HUES48 (cell line): ENCODE measurements around the gene IFNL2.
"Not testable (repeated sequence)": the region's sequence is repeated elsewhere in the genome, so short reads cannot be mapped to it uniquely, and the experiment has no call there.

Source experiments
- H3K27ac ChIP-seq: one replicate; pipeline ENCODE4 v1.7.0; 2013; ENCODE audit warnings: low read depth, low read length, inconsistent platforms
- H3K27me3 ChIP-seq: 2 replicates; pipeline ENCODE4 v1.6.1; 2013; ENCODE audit warnings: mild to moderate bottlenecking, low read length; ENCODE audit not compliant: control insufficient read depth, insufficient read depth
- H3K36me3 ChIP-seq: 2 replicates; pipeline ENCODE4 v1.6.1; 2013; ENCODE audit warnings: low read length; ENCODE audit not compliant: control insufficient read depth, insufficient read depth
- H3K4me1 ChIP-seq: 2 replicates; pipeline ENCODE4 v1.6.1; 2013; ENCODE audit warnings: mild to moderate bottlenecking, low read length; ENCODE audit not compliant: control insufficient read depth, insufficient read depth
- H3K4me3 ChIP-seq: 2 replicates; pipeline ENCODE4 v1.5.1; 2013; ENCODE audit warnings: mild to moderate bottlenecking, low read depth, low read length
- H3K9ac ChIP-seq: 2 replicates; pipeline ENCODE4 v1.6.1; 2013; ENCODE audit warnings: mild to moderate bottlenecking, low read depth, low read length, moderate library complexity
- H3K9me3 ChIP-seq: 2 replicates; pipeline ENCODE4 v1.6.1; 2013; ENCODE audit warnings: low read length; ENCODE audit not compliant: control insufficient read depth, insufficient read depth

The IFNL2 gene

DNA sequence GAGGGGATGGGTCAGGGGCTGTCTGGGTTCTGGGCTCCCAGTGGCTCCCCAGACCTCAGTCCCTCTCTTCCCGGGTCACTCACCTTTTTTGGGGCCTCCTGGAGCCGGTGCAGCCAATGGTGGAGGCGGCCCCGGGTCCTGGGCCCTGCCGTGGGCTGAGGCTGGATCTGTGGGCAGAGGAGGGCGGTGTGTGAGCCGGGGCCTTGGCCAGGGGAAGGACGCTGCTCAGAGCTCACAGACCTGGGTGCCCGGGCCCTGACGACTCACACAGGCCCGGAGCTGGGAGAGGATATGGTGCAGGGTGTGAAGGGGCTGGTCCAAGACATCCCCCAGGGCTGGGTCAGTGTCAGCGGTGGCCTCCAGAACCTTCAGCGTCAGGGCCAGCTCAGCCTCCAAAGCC, 24.5 kb upstream of the IFNL2 start:
- not testable (repeated sequence) for H3K9ac ChIP-seq, H3K4me1 ChIP-seq, H3K27ac ChIP-seq, H3K4me3 ChIP-seq, H3K36me3 ChIP-seq, H3K9me3 ChIP-seq
- H3K27me3 ChIP-seq, result peaks cover 29% of the 10 kb centered on the region

DNA sequence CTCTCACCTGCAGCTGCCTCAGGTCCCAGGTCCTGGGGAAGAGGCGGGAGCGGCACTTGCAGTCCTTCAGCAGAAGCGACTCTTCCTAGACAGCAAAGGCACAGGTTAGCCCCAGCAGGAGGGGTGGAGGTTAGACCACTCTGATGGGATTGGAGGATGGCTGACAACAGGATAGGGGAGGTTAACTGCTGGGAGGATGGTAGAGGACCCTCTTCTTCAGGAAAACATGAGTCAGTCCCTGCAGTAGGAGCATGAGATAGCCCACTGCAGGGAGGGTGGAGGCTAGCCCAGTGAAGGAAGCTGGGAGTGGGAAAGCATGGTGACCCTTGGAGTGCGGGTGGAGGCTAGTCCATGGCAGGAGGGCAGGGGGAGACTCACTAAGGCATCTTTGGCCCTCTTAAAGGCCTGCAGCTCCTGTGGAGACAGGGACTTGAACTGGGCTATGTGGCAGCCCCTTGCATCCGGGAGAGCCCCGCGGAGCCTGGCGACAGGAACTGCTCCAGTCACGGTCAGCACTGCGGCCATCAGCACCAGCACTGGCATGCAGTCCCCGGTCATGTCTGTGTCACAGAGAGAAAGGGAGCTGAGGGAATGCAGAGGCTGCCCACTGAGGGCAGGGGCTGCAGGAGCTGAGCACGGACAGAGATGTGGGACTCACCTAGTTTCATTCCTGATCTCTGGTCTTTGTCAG, 23.6 kb upstream of the IFNL2 start, which contains the start of gene IFNL3:
Gene IFNL3, minus strand, starts transcription at position 597 of the 691 bp plus-strand sequence. Its CDS starts 39 bp downstream, at position 558.
- not testable (repeated sequence) for H3K4me1 ChIP-seq, H3K9me3 ChIP-seq, H3K4me3 ChIP-seq, H3K9ac ChIP-seq, H3K27ac ChIP-seq, H3K36me3 ChIP-seq
- peaks cover 30% of the 10 kb centered on the region for H3K27me3 ChIP-seq

DNA sequence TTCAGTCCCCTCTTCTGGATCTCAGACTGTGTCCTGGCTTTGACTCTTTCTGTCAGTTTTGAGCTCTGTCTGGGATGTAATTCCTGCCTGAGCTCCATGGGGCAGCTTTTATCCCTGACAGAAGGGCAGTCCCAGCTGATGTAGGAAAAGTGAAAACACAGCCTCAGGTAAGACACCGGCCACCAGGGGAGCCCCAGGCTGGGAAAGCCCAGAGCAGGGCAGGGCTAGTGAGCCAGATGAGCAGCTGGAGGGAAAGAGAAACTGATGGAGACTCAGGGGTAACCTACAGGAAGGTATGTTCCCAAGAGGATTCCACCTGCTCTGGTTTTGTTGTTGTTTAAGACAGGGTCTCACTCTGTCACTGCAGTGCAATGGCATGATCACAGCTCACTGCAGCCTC, 23.0 kb upstream of the IFNL2 start:
- H3K4me3 ChIP-seq, H3K36me3 ChIP-seq, H3K9me3 ChIP-seq, H3K4me1 ChIP-seq, H3K9ac ChIP-seq, H3K27ac ChIP-seq: not testable (repeated sequence)
- H3K27me3 ChIP-seq, result peaks cover 36% of the 10 kb centered on the region

- no peak overlapping the region for H3K9ac ChIP-seq
- H3K4me3 ChIP-seq, result peak overlapping the region; percentile 50; the same call in 1 of the 2 replicates
- no peaks in the 10 kb centered on the region for H3K9me3 ChIP-seq
- no peaks in the 10 kb centered on the region for H3K4me1 ChIP-seq
- H3K27ac ChIP-seq, result no peak overlapping the region
- no peaks in the 10 kb centered on the region for H3K36me3 ChIP-seq
- H3K27me3 ChIP-seq, result peaks cover 40% of the 10 kb centered on the region
Observed at GRCh38 chr19:39246951-39247669, 21.1 kb upstream of the IFNL2 start.

GRCh38 chr19:39247701-39248664, 20.2 kb upstream of the IFNL2 start:
- Histone ChIP-seq H3K36me3 (no peaks in the 10 kb centered on the region), H3K9ac (no peak overlapping the region)

GRCh38 chr19:39248806-39249205, 19.4 kb upstream of the IFNL2 start, which contains the start of gene IFNL4:
Gene IFNL4, minus strand, starts transcription at chr19:39248856.
- Histone ChIP-seq H3K4me1 (no peaks in the 10 kb centered on the region), H3K4me3 (peak within 1 kb of the TSS; percentile 50; the same call in 1 of the 2 replicates), H3K9me3 (no peaks in the 10 kb centered on the region), H3K36me3 (no peaks in the 10 kb centered on the region), H3K9ac (no peak within 1 kb of the TSS), H3K27me3 (peaks cover 52% of the 10 kb centered on the region), H3K27ac (no peak within 1 kb of the TSS)

More at GRCh38 chr19:39247701-39248664, 20.2 kb upstream of the IFNL2 start:
- Histone ChIP-seq H3K4me3 (peak overlapping the region; percentile 50; the same call in 1 of the 2 replicates), H3K9me3 (no peaks in the 10 kb centered on the region), H3K4me1 (no peaks in the 10 kb centered on the region), H3K27ac (no peak overlapping the region), H3K27me3 (peaks cover 47% of the 10 kb centered on the region)

DNA sequence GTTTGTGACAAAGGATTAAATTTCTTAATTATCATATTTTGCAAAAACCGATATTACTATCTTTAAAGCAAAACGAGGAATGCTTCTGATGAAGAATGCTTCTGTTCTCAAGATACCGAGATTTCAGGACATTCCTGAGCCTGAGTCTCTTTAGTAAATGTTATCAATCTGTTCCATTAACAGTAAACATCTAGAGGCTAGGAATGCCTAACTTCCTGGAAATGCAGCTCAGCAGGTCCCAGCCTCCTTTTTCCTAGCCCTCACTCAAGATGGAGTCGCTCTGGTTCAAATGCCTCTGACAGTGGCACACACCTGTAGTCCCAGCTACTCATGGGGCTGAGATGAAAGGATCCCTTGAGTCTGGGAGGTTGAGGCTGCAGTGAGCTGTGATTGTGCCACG, 17.1 kb upstream of the IFNL2 start:
- no peaks in the 10 kb centered on the region for H3K9me3 ChIP-seq
- no peaks in the 10 kb centered on the region for H3K36me3 ChIP-seq
- no peak overlapping the region for H3K9ac ChIP-seq
- H3K27ac ChIP-seq, result no peak overlapping the region
- no peak overlapping the region for H3K4me3 ChIP-seq
- H3K4me1 ChIP-seq, result no peaks in the 10 kb centered on the region
- peaks cover 53% of the 10 kb centered on the region for H3K27me3 ChIP-seq

GRCh38 chr19:39251846-39252245, 16.4 kb upstream of the IFNL2 start:
- Histone ChIP-seq H3K27me3 (peaks cover 57% of the 10 kb centered on the region), H3K27ac (no peak overlapping the region), H3K9me3 (no peaks in the 10 kb centered on the region), H3K4me1 (no peaks in the 10 kb centered on the region), H3K4me3 (no peak overlapping the region), H3K9ac (no peak overlapping the region), H3K36me3 (no peaks in the 10 kb centered on the region)

DNA sequence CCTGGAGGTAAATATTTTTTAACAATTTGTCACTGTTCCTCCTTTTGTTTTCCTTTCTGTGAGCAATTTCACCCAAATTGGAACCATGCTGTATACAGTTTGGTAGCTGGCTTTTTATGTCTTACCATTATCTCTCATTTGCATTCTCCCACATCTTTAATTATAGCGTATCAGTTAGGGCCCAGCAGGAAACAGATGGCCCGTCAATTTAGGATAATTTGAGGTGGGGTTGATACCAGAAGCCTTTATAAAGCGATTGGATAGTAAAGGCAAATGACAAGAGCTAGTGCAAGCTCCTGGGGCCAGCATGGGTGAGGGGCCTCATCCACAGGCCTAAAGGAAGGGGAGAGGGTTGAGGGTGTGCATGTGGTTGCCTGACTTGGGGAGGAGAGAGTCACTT, 15.7 kb upstream of the IFNL2 start:
- no peak overlapping the region for H3K9ac ChIP-seq
- H3K27ac ChIP-seq, result no peak overlapping the region
- H3K27me3 ChIP-seq, result peaks cover 51% of the 10 kb centered on the region
- H3K9me3 ChIP-seq, result no peaks in the 10 kb centered on the region
- H3K4me3 ChIP-seq, result no peak overlapping the region
- no peaks in the 10 kb centered on the region for H3K36me3 ChIP-seq
- no peaks in the 10 kb centered on the region for H3K4me1 ChIP-seq

- H3K27ac ChIP-seq, result no peak overlapping the region
- no peak overlapping the region for H3K9ac ChIP-seq
- no peaks in the 10 kb centered on the region for H3K4me1 ChIP-seq
- H3K27me3 ChIP-seq, result peaks cover 40% of the 10 kb centered on the region
- no peaks in the 10 kb centered on the region for H3K36me3 ChIP-seq
- H3K4me3 ChIP-seq, result no peak overlapping the region
- no peaks in the 10 kb centered on the region for H3K9me3 ChIP-seq
Observed at GRCh38 chr19:39253374-39254149, 14.6 kb upstream of the IFNL2 start.
